A549 (cell line): ENCODE measurements around the gene IL1RAP. TPM values are rescaled to one million over a fixed set of nuclear protein-coding genes. Genes with fewer than 3 reads are reported as not detected.

ENCODE experiments used
- ATAC-seq, 2 experiments: fragments of 200-7000 bp in 1 of 2; fragments of >200 bp in 1 of 2; cut with Nextera tagmentation in 1 of 2; cut with Tn5 transposase in 1 of 2; 3 replicates each; pipeline versions ENCODE4 v1.8.0 to v1.9.1; 2018 to 2020; ENCODE audit warnings: mild to moderate bottlenecking in 1 of 2, moderate library complexity in 1 of 2
- CTCF ChIA-PET: fragments of 300-600 bp; sonication (Branson Sonifier 250); formaldehyde crosslinking; extraction: SDS; loops from one replicate; lab custom pipeline; 2021; ENCODE audit warnings: antibody characterized with exemption, inconsistent platforms; lab: Yijun Ruan, JAX
- POLR2A ChIA-PET: fragments of 350-600 bp; formaldehyde crosslinking; extraction: SDS; loops from one replicate; lab custom pipeline; 2021; ENCODE audit warnings: antibody characterized with exemption, inconsistent platforms; lab: Yijun Ruan, JAX
- DNase-seq, 2 experiments: peaks; one replicate each; pipeline versions ENCODE4 v3.0.0 to v3.0.0-alpha.2; 2011 to 2016; ENCODE audit warnings: low read depth in 1 of 2, low spot score in 1 of 2
- FAIRE-seq: peaks from 2 replicates; lab custom pipeline; 2011; peaks lifted over from hg19 to GRCh38; lab: Jason Lieb, UNC
- H3K27ac ChIP-seq, 2 experiments: fragments of >200 bp; sonication (Bioruptor Twin); formaldehyde crosslinking; 3 replicates each; pipeline ENCODE4 v1.5.1; 2016 to 2017
- H3K4me1 ChIP-seq: fragments of >200 bp; sonication (Bioruptor Twin); formaldehyde crosslinking; 3 replicates; pipeline ENCODE4 v1.6.1; 2016
- H3K4me2 ChIP-seq: fragments of >200 bp; sonication (Bioruptor Twin); formaldehyde crosslinking; 3 replicates; pipeline ENCODE4 v1.6.1; 2016
- H3K4me3 ChIP-seq: fragments of >200 bp; sonication (Bioruptor Twin); formaldehyde crosslinking; 3 replicates; pipeline ENCODE4 v1.5.1; 2016
- H3K9me3 ChIP-seq: fragments of >200 bp; sonication (Bioruptor Twin); formaldehyde crosslinking; 3 replicates; pipeline ENCODE4 v1.6.1; 2016
- BCL3 ChIP-seq: fragments of >200 bp; sonication (Bioruptor Twin); formaldehyde crosslinking; IDR thresholded peaks from 3 replicates; pipeline ENCODE4 v1.6.1; 2016
- CBX8 ChIP-seq: fragments of 200-600 bp; sonication (generic); IDR thresholded peaks from 2 replicates; pipeline ENCODE4 v1.6.1; 2016
- CEBPB ChIP-seq, 2 experiments: fragments of >200 bp in 1 of 2; sonication (Bioruptor Twin) in 1 of 2; formaldehyde crosslinking in 1 of 2; IDR thresholded peaks; 2 replicates each; pipeline ENCODE4 v1.6.1; 2012 to 2016
- EHF ChIP-seq: fragments of 250-450 bp; sonication (Bioruptor Pico); IDR thresholded peaks from 2 replicates; pipeline ENCODE4 v1.5.0; 2020; ENCODE audit warnings: mild to moderate bottlenecking
- EHMT2 ChIP-seq: fragments of 200-600 bp; sonication (generic); IDR thresholded peaks from 2 replicates; pipeline ENCODE4 v1.6.1; 2016; ENCODE audit warnings: antibody characterized with exemption, low read depth, mild to moderate bottlenecking, moderate library complexity
- EP300 ChIP-seq, 2 experiments: fragments of >200 bp; sonication (Bioruptor Twin); formaldehyde crosslinking; IDR thresholded peaks; 2 replicates in 1 of 2; 3 replicates in 1 of 2; pipeline ENCODE4 v1.6.1; 2016 to 2017
- GATA3 ChIP-seq: IDR thresholded peaks from 2 replicates; pipeline ENCODE4 v1.6.1; 2012; ENCODE audit warnings: borderline replicate concordance
- HDAC2 ChIP-seq: fragments of 200-600 bp; sonication (generic); IDR thresholded peaks from 2 replicates; pipeline ENCODE4 v1.6.1; 2016
- HOXB5 ChIP-seq: fragments of 250-450 bp; sonication (Bioruptor Pico); IDR thresholded peaks from 2 replicates; pipeline ENCODE4 v1.5.0; 2020; ENCODE audit warnings: mild to moderate bottlenecking, moderate library complexity
- KDM1A ChIP-seq: fragments of 200-600 bp; sonication (generic); IDR thresholded peaks from 2 replicates; pipeline ENCODE4 v1.6.1; 2016; ENCODE audit warnings: low read depth, mild to moderate bottlenecking
- KDM5A ChIP-seq: fragments of 200-600 bp; sonication (generic); IDR thresholded peaks from 2 replicates; pipeline ENCODE4 v1.6.1; 2016; ENCODE audit warnings: antibody characterized with exemption, mild to moderate bottlenecking
- MAX ChIP-seq: IDR thresholded peaks from 2 replicates; pipeline ENCODE4 v1.6.1; 2012
- MAZ ChIP-seq: fragments of 150-350 bp; IDR thresholded peaks from 2 replicates; pipeline ENCODE4 v1.6.1; 2014; ENCODE audit warnings: antibody characterized with exemption, low read depth, low read length, borderline replicate concordance
- NPAS2 ChIP-seq: fragments of 250-450 bp; sonication (Bioruptor Pico); IDR thresholded peaks from 2 replicates; pipeline ENCODE4 v1.8.0; 2022; ENCODE audit warnings: mild to moderate bottlenecking, moderate library complexity, borderline replicate concordance
- PHF8 ChIP-seq: fragments of 200-600 bp; sonication (generic); IDR thresholded peaks from 2 replicates; pipeline ENCODE4 v1.6.1; 2016; ENCODE audit warnings: low read depth, mild to moderate bottlenecking, antibody characterized with exemption, moderate library complexity, borderline replicate concordance
- POLR2A ChIP-seq: IDR thresholded peaks from 2 replicates; pipeline ENCODE4 v1.6.1; 2012; ENCODE audit warnings: mild to moderate bottlenecking, low read length
- POLR2AphosphoS2 ChIP-seq: conservative IDR thresholded peaks from 2 replicates; pipeline ENCODE4 v1.6.1; 2012; ENCODE audit warnings: low read length, improper control_type of control experiment, inconsistent platforms
- RAD21 ChIP-seq, 2 experiments: fragments of >200 bp in 1 of 2; sonication (Bioruptor Twin) in 1 of 2; formaldehyde crosslinking in 1 of 2; IDR thresholded peaks in 1 of 2; conservative IDR thresholded peaks in 1 of 2; 2 replicates in 1 of 2; 3 replicates in 1 of 2; pipeline ENCODE4 v1.6.1; 2012 to 2018; ENCODE audit warnings: inconsistent platforms in 1 of 2
- RARB ChIP-seq: fragments of 250-450 bp; sonication (Bioruptor Pico); IDR thresholded peaks from 2 replicates; pipeline ENCODE4 v1.8.0; 2021; ENCODE audit warnings: mild to moderate bottlenecking, moderate library complexity
- RNF2 ChIP-seq: fragments of 200-600 bp; sonication (generic); IDR thresholded peaks from 2 replicates; pipeline ENCODE4 v1.6.1; 2016; ENCODE audit warnings: low read depth, mild to moderate bottlenecking, antibody characterized with exemption, moderate library complexity, borderline replicate concordance
- SREBF2 ChIP-seq: fragments of 450-650 bp; IDR thresholded peaks from 2 replicates; pipeline ENCODE4 v1.6.1; 2014; ENCODE audit warnings: mild to moderate bottlenecking, moderate library complexity
- TFCP2L1 ChIP-seq: fragments of 250-450 bp; sonication (Bioruptor Pico); IDR thresholded peaks from 2 replicates; pipeline ENCODE4 v1.5.0; 2021; ENCODE audit warnings: mild to moderate bottlenecking
- TP53 ChIP-seq: fragments of 250-450 bp; sonication (Bioruptor Pico); IDR thresholded peaks from 2 replicates; pipeline ENCODE4 v1.5.0; 2021; ENCODE audit warnings: mild to moderate bottlenecking, moderate library complexity
- WGBS: methylation state at CpG from one replicate; pipeline ENCODE4 v1.1.6; 2017; ENCODE audit errors: missing lambda C conversion rate; 5-methylcytosine and 5-hydroxymethylcytosine counted together
- polyA plus RNA-seq, 4 experiments: library from polyadenylated mRNA; depleted of rRNA in 3 of 4; stranded (reverse); fragments of >200 nt; fragmentation: RNase III in 1 of 4; extraction: RNeasy Plus Mini Kit Qiagen cat#74134 plus additional on column Dnase treatment in 1 of 4; gene quantifications; 2 replicates in 3 of 4; 3 replicates in 1 of 4; pipeline ENCODE4 v1.2.3, GENCODE V29; 2011 to 2017
- TF ChIP-seq, protein P1 (sequence below): fragments of 200-600 bp; sonication (generic); IDR thresholded peaks from 2 replicates; pipeline ENCODE4 v1.6.1; 2016; ENCODE audit warnings: antibody characterized with exemption, mild to moderate bottlenecking, moderate library complexity
- TF ChIP-seq, protein P2 (sequence below): fragments of 250-450 bp; sonication (Bioruptor Pico); IDR thresholded peaks from 2 replicates; pipeline ENCODE4 v1.5.0; 2020; ENCODE audit warnings: low read depth, mild to moderate bottlenecking, moderate library complexity

The IL1RAP gene
- polyA plus RNA-seq, 2 of the 4 experiments (the other 2 are of a cell fraction) = 3.9 to 18.5 TPM

DNA sequence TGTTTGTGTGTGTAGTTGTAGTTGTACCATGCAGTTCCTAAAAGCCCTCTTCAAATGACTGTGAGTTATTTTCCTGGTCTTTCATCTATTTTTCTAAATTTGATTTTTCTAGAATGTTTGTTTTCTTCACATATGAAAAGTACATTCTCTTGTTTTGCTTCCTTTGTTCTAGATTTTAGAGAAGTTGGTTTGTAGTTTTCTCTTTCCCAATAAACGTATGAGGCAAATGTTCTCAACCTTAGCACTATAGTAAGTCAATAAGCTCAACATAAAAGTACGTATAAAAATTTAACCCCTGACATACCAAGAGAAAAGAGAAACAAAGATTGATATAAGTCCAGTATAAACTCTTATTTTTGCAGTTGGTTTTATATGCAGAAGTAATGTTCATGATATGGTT lies 74.7 kb downstream of the IL1RAP start:
- no peak for TF ChIP-seq NPAS2 (CRISPR knock-in tag)
- TF ChIP-seq GATA3 = no peak
- no peak for TF ChIP-seq HDAC2
- no peak for TF ChIP-seq EHF (CRISPR knock-in tag)
- no peak for TF ChIP-seq KDM1A
- TF ChIP-seq BCL3 = no peak
- no peak for TF ChIP-seq CBX8
- no peak for TF ChIP-seq MAZ
- TF ChIP-seq, protein P1, sequence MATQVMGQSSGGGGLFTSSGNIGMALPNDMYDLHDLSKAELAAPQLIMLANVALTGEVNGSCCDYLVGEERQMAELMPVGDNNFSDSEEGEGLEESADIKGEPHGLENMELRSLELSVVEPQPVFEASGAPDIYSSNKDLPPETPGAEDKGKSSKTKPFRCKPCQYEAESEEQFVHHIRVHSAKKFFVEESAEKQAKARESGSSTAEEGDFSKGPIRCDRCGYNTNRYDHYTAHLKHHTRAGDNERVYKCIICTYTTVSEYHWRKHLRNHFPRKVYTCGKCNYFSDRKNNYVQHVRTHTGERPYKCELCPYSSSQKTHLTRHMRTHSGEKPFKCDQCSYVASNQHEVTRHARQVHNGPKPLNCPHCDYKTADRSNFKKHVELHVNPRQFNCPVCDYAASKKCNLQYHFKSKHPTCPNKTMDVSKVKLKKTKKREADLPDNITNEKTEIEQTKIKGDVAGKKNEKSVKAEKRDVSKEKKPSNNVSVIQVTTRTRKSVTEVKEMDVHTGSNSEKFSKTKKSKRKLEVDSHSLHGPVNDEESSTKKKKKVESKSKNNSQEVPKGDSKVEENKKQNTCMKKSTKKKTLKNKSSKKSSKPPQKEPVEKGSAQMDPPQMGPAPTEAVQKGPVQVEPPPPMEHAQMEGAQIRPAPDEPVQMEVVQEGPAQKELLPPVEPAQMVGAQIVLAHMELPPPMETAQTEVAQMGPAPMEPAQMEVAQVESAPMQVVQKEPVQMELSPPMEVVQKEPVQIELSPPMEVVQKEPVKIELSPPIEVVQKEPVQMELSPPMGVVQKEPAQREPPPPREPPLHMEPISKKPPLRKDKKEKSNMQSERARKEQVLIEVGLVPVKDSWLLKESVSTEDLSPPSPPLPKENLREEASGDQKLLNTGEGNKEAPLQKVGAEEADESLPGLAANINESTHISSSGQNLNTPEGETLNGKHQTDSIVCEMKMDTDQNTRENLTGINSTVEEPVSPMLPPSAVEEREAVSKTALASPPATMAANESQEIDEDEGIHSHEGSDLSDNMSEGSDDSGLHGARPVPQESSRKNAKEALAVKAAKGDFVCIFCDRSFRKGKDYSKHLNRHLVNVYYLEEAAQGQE = no peak
- no peak for TF ChIP-seq TFCP2L1 (CRISPR knock-in tag)
- no peak for TF ChIP-seq RNF2
- TF ChIP-seq KDM5A = no peak
- no peak for TF ChIP-seq RAD21 (conservative IDR thresholded peaks at IDR 0.05 in 1 of 2, IDR thresholded peaks at IDR 0.05 in 1 of 2)
- TF ChIP-seq MAX = no peak
- no peak for TF ChIP-seq EP300 (IDR thresholded peaks at IDR 0.05)
- H3K27ac ChIP-seq = peak overlapping the region in 1 of 2 experiments; percentile 92; a peak in 2 of 6 replicates
- no peak for DNase-seq
- no peak overlapping the region for H3K4me3 ChIP-seq
- ATAC-seq = no peak
- H3K9me3 ChIP-seq = no peaks in the 10 kb centered on the region
- CTCF ChIA-PET = no interaction called here
- FAIRE-seq = no peak
- POLR2A ChIA-PET = no interaction called here
- WGBS = 65% methylated on average over 2 of the region's 2 CpGs
- peaks cover 35% of the 10 kb centered on the region for H3K4me1 ChIP-seq
- no peak overlapping the region for H3K4me2 ChIP-seq

GRCh38 chr3:190589326-190589725 lies 75.4 kb downstream of the IL1RAP start:
- Histone ChIP-seq H3K27ac (peak overlapping the region in 1 of 2 experiments; percentile 32; a peak in 2 of 6 replicates), H3K9me3 (no peaks in the 10 kb centered on the region), H3K4me2 (no peak overlapping the region), H3K4me1 (peaks cover 35% of the 10 kb centered on the region), H3K4me3 (no peak overlapping the region)
- CTCF ChIA-PET = interaction anchor here (1.5 kb wide), 1 partner anchor 10 kb away, joined by 10 read pairs; no protein-coding TSS in a partner anchor
- FAIRE-seq = no peak
- WGBS = 94% methylated on average over 7 of the region's 7 CpGs
- DNase-seq = no peak
- POLR2A ChIA-PET = no interaction called here
- no peak for ATAC-seq
- no peak for TF ChIP-seq EHMT2
- TF ChIP-seq SREBF2 = no peak
- no peak for TF ChIP-seq POLR2A
- no peak for TF ChIP-seq TP53 (CRISPR knock-in tag)
- TF ChIP-seq, protein P2, sequence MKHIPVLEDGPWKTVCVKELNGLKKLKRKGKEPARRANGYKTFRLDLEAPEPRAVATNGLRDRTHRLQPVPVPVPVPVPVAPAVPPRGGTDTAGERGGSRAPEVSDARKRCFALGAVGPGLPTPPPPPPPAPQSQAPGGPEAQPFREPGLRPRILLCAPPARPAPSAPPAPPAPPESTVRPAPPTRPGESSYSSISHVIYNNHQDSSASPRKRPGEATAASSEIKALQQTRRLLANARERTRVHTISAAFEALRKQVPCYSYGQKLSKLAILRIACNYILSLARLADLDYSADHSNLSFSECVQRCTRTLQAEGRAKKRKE (CRISPR knock-in tag) = no peak
- TF ChIP-seq KDM5A = no peak
- TF ChIP-seq GATA3 = no peak
- no peak for TF ChIP-seq CEBPB (IDR thresholded peaks at IDR 0.05)
- no peak for TF ChIP-seq CBX8
- TF ChIP-seq HOXB5 (CRISPR knock-in tag) = no peak
- TF ChIP-seq EP300 (IDR thresholded peaks at IDR 0.05) = no peak
- TF ChIP-seq PHF8 = no peak
- no peak for TF ChIP-seq BCL3
- TF ChIP-seq POLR2AphosphoS2 = no peak
- TF ChIP-seq RARB (CRISPR knock-in tag) = no peak
